Activated CD4-positive, alpha-beta T cell treated with anti-CD3 and anti-CD28 coated beads, Interleukin-10, Interleukin-2, amounts not matched to agents 100 ng/mL and 50 ng/mL, durations not matched to agents 16 hours and 8 hours (primary cell): Measurements from ENCODE around the gene TDRD3.

ENCODE experiments used
- DNase-seq: peaks from one replicate; pipeline ENCODE4 v3.0.0-alpha.2; 2020

TDRD3 gene

DNA sequence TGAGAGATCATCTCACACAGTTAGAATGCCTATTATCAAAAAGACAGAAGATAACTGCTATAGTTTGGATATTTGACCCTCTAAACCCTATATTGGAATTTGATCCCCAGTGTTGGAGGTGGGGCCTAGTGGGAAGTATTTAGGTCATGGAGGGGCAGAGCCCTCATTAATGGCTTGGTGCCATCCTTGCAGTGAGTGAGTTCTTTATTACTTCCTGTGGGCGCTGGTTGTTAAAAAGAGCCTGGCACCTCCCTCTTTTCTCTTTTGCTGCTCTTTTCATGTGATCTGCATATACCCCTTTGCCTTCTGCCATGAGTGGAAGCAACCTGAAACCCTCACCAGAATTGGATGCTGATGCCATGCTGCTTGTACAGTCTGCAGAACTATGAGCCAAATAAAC is 66.8 kb downstream of the TDRD3 start:
- DNase-seq, result no peak

DNA sequence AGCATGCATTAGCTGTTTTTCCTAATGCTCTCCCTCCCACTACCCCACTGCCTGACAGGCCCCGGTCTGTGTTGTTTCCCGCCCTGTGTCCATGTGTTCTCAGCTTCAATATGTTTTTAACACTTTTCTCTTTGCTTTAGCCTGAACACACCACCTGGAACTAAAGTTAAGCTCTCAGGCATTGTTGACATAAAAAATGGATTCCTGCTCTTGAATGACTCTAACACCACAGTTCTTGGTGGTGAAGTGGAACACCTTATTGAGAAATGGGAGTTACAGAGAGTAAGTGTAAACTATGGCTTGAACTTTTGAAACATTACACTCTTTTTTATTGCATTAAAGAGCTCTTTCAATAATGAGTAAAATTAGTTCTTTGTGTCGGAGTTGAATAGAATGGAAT is 70.1 kb downstream of the TDRD3 start:
- DNase-seq, result no peak

DNA sequence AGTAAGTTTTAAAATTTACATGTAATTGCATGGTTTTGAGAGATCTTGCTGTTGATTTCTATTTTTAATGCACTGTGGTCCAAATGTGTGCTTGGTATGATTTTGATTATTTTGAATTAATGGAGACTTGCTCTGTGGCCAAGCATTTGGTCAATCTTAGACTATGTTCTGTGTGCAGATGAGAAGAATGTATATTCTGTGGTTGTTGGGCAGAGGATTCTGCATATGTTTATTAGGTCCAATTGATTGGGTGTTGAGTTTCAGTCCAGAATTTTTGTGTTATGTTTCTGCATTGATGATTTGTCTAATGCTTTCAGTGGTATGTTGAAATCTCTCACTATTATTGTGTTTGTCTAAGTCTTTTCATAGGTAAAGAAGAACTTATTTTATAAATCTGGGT is 82.3 kb downstream of the TDRD3 start:
- DNase-seq, result no peak

DNA sequence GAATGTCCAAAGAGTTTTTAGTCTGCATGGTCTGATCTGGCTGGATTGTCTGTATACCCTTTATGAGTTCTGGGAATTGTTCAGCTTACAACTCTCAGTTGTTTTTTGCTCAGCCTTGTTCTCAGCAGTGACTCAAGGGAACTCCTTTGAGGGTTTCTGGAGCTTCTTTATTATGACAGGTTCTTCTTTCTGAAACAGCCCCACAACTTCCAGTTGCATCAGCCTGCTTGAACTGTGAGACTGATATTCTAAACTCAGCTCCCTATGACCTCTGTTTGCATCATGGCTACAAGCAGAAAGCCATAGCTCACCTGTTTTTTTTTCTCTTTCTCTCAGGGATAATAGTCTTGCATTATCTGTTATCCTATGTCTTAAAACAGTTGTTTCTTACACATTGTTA is 85.0 kb downstream of the TDRD3 start:
- DNase-seq, result peak; percentile 8

DNA sequence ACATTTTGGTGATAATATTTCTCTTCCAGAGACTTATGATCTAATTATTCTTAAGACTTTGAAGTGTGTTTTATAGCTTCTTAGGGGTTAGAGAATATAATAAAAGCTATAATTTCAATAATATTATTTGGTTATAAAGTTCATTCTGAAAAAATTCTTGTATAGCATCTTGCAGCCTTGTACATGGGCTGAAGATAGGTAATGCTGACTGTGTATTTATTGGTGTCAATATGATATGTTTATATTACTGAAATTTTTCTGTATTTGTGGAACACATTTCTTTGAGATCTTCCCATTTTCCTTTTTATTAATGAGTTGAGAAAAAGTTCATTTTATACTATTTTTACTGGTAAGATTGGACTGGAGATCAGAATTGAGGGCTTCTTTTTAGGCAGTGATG is 87.8 kb downstream of the TDRD3 start:
- no peak for DNase-seq

DNA sequence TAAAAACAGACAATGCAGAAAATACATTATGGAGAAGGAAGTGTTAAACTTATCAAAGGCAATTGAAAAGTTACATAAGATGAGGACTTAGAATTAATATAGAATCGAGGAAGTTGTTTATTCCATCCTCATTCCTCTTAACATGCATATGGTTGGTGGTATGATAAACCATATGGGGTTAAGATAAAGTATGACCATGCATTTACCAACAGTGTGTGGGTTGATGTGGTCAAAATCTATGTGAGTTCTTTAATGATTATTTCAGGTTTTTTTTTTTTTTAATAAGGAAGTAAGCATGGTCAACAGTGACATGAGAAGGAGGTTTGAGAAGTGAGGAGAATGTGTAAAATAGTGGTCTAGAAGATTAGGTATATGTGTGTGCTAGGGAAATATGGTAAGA is 94.5 kb downstream of the TDRD3 start:
- DNase-seq, result no peak

DNA sequence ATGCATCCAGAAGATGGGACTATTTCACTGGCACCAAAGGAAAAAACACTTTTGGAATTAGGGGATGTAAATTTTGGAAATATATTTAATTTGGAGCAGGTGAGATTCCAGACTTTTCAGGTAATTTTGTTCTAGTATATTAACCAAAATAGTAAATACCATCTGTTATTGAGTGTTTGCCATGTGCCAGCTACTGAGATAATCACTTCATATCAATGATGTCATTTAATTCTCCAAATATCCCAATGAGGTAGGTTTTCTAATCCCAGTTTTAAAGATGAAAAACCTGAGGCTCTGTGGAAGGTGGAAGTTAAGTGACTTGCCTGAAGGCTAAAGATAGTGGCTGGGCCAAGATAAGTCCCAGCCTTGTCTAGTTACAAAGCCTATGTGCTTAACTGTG is 95.2 kb downstream of the TDRD3 start:
- DNase-seq, result no peak

DNA sequence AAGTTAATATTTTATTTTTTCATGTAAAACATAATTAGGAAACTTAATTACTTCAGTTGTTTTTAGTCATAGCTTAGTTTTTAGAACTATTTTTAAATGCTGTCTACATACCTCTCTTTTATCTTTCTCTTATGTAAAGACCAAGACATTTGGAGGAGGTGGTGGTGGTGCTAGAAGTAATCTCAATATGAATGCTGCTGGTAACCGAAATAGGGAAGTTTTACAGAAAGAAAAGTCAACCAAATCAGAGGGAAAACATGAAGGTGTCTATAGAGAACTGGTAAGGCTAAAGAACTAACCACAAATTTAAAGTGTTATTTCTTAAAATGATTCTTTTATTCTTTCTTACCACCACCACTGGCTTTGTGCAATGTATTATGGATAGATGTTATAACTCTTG is 97.3 kb downstream of the TDRD3 start:
- no peak for DNase-seq

DNA sequence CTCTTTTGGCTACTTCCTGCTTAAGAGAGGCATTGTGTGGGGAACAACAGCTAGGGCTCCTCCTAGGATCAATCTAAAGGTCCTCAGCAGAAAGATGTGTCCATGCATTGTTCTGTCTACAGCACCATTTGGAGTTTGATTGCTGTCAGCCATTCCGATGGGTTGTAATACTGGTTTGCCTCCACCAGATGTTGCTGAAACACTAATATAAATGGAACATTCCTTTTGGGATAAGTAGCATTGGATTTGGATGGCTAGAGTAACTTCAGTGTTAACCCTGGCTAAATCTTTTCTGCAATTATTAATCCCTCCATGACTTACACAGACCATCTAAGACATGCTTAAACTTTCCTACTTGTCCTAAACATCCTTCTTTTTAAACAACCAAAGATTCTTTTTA is 104.2 kb downstream of the TDRD3 start:
- no peak for DNase-seq

DNA sequence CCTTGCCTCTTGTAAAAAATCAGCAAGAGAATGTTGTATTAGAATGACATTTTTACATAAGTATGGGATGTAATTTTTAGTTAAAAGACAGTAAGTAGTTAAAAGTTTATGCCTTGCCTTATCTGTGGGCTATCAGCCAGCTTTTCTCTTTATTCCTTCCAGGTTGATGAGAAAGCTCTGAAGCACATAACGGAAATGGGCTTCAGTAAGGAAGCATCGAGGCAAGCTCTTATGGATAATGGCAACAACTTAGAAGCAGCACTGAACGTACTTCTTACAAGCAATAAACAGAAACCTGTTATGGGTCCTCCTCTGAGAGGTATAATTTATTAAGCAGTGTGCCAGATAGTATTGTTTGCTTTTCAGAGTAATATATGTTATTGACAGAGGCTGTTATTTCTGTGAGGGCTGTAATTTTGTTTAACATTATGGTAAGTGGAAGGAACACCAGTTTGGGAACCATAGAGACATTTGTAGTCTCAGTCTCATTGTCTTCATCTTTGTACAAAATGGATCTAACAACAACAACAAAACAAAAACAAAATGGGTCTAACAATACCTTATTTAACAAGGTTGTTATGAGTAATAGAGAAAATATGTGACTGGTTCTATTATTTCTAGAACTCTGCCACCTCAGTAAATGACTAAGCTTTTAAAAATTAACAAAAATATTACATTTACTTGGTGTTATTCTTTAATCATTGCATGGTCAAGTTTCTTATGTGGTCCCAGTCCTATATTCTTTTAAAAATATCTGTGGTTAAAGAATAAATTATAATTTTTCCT is 112.8 kb downstream of the TDRD3 start:
- no peak for DNase-seq

DNA sequence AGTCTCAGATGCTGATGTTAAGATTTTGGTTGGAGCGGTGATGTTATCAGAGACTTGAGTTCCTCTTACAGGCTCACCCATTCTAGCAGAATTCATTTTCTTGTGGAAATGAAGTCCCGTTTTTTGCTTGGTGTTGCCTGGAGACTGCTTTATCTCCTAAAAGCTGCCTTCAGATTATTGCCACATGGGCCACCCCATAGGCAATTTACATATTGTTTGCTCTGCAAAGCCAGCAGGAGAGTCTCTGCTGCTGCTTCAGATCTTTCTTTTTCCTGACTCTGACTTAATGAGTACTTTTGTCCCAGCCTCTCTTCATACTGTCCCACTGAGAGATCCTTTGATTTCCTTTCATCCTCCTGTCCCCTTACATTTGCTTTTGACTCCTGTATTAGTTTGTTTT is 114.6 kb downstream of the TDRD3 start:
- DNase-seq, result no peak

DNA sequence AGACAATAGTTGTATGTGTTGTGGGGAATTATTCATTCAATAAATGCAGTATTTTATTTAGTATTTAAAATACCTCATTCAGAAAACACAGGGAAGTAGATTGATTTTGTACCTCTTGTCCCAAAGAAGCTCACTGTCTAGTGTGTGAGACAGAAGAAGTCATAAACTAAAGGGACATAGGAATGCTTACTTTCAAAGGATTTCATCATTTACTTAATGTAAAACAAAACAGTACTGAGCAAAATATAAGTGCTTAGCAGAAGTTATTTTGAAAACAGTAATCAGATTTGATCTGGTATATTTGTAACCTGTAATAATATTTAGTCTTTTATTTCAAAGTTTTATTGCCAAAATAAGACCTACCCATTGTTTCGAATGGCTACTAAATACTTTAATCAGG is 117.9 kb downstream of the TDRD3 start:
- DNase-seq, result no peak

DNA sequence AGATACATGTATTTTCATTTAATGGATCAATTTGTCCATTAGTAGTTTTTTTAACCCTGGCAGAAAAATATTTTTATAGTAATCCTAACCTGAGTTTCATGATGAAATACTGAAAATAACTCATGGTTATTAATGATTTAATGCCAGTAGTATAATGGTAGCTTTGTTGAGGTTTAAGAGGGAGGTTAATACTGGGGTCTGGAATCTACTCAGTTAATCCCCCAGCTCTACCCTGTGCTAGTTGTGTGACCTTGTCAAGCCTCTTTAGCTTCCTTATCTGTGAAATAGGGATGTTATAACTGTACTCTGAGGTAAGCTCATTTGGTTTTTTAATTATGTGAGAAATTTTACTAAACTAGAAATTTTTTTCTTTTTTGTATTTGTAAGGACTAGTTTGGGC is 122.5 kb downstream of the TDRD3 start:
- DNase-seq, result no peak

DNA sequence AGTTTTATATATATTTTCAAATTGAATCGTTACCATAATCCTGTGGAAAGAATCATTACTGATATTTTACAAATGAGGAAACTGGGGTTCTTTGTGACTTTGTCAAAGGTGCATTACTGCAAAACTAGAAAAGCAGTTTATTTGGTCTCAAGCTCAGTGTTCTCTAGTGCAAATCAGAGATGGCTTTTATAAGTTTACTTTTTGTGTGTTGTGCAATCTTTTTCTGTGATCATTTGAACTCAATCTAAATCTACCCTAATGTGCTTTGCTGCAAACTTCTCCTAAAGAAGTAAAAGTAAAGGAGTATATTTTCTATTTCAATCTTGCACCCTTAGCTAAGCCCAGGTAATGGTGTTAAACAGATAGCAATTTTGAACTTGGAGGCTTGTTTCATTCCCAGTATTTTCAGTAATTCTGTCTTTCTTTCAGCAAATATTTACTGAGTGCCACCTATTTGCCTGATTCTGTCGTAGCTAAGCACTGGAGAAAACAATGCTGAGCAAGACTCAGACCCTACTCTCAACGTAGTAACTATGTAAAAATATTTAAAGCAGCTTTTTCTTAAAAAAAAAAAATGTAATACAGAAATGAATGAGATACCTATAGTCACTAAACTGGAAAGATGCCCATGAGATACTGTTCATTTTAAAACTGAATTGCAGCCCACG is 124.0 kb downstream of the TDRD3 start:
- DNase-seq, result no peak

DNA sequence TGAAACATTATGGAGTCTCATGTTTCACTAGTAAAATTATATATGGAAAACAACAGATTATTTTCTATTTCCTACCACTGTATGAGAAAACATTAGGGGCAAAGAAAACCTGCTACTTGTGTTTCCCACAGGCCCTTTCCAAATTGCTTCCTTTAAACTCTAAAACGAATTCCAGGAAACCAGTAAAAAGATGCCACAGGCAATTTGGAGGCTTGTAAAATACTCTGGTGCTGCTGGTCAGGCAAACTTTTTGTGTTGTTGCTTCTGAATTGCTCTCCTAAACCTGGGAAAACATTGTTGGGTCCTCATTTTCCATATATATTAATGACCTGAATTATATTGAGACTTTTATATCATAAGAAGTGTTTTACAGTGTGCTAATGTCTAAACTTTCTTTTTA is 141.5 kb downstream of the TDRD3 start:
- DNase-seq, result no peak

DNA sequence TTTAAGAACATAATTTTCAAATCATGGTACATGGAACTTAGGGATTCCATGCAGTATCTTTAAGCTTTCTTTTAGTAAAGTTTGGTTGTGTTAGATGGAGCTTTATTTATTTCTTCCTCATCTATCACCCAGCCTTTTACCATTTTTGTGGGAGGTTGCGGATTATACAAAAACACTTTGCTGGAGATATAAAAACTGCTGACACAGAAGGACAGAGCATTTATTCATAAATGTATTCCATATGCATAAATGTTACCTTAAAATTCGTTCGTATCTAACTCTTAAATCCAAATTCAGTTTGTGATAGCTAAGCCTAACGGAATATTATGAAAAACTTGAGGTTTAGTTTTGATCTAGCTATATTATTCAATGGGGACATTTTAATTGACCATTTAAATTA is 143.3 kb downstream of the TDRD3 start:
- DNase-seq, result no peak

DNA sequence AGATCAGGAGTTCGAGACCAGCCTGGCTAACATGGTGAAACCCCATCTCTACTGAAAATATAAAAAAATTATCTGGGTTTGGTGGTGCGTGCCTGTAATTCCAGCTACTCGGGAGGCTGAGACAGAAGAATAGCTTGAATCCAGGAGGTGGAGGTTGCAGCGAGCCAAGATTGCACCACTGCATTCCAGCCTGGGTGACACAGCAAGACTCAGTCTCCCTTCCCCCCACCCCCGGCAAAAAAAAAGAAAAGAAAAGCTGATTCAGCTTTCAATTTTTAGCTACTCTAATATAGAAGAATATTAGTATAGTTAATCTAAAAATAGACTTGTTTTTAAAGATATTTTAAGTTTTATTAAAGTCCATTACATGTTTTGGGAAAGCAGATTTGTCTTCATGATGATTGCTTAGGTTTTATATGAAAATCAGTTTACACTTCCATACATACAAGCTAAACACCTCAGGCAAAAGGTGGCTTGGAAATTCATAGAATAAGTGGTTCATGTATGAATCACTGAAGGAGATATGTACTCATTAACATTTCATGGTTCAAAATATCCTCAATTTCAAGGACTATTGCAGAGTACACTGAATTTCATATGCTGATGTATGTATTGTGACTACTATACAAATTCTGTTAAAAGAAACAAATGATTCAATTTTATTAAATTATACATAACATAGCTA is 165.2 kb downstream of the TDRD3 start:
- no peak for DNase-seq

DNA sequence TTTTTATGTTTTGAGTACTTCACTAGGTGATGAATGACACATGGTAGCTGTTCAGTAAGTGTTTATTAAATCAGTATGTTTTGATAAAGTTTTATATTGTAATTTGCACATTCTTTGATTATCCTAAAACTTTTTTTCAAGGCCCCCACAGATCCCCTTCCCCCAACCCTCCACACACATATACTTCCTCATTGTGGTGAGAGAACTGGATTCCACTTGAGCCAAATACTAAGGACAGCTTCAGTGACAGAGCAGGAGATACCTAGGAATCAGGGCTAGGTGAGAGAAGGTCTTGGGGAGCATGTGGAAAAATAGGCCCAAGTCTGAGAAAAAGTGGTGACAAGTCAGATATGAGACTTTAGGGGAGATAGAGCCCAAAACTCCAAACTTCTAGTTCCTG is 174.6 kb downstream of the TDRD3 start:
- no peak for DNase-seq

DNA sequence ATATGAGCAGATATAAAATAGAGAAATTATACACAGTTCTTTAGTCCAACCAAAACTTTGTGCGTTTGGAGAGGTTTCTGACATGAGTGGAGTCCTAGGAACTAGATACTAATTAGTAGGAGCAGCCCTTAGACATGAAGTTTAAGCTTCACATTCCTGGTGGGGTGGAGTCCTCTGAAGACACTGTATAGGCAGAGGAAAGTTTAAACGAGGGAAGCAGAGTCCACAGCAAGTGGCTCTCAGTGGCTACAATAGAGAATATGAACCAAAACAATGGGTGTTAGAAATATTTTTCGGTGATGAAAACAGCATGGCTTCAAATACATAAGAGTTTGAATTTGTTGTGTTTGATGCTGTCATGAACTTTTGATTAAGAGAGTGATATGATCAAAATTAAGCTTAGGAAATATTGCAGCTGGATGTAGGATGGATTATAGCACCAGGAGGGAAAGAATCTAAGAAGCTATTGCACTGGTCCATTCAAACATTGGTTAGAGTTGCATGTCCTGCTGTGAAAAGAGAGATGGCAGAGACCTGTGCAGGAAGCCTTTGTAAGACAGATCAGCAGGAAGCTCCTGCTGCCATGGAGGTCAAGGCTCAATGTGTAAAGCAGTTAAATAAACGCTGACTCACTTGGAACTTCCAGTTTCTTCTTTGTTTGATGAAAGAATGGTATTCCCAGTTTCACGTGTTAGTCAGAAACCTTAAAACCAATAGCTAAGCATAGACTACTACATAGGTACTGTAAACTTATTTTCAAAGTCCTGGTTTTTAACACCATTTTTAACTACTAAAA is 175.2 kb downstream of the TDRD3 start:
- no peak for DNase-seq

DNA sequence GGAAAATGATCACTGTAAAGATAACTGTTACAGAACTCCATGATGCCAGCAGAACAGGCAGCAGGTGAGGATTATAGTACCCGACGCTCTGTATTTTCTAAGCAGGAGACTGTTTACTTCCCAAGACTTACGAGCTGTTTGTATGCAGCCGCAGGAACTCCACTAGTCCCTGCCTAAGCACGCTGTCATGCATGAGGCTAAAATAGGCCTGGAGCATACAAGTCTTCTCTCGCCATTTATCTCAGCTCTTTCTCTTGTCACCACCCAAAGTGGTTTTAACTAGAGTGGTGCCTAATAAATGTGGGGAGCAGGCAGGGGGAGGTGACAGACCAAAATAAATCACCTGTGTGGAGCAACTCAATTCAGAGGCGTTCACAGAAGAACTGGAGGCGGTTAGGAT is 175.8 kb downstream of the TDRD3 start:
- DNase-seq, result no peak

DNA sequence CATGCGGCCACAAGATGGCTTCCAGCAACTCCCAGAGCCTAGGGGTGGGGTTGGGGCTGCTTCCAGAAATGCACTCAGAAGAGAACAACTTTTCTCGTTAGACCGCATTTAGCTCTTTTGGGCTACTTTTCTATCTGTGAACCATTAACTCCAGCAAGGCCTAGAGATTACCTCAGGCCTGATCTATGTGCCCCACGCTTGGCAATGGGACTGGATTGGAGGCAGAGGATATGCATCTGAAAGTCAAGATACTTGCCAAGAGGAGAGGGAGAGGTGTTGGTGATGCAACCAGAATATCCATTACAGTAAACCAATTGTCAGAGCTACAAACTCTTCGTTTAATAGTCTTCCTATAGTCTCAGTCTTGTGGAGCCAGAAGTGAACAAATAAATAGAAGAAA is 177.7 kb downstream of the TDRD3 start:
- no peak for DNase-seq

DNA sequence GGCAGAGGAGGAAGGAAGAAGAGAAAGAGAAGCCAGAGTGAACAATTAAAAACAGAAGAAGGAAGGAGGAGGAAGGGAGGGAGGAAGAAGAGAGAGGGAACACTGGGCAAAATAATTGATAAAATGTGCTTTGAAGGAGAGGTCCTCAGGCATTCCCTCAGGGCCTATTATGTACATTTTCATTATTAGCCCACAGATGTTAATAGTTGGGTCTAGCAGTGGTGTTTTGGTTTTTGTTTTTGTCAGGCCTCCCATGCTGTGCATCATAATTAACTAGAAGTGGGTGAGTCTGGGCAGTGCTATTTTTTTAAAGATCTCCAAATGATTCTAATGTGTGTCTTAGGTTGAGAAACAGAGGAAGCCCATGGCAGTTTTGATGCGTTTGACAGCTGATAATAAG is 178.1 kb downstream of the TDRD3 start:
- no peak for DNase-seq

DNA sequence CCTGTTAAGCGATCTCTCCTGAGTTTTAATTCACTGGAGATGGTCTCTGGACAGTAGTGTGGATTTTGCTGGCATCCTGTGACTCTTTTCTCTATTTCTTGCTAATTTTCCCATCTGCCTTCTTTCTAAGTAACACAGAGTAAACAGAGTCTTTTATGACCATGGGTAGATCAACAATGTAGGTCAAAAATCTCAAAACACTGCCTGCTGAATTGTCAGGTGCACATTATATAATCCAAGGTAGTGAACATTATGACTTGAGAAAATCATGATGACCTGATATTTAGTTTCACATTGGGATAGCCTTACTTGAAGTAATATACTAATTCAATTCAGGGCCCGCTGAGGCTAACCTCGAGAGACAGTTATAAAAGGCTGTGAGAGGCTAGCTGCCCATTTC is 180.7 kb downstream of the TDRD3 start:
- DNase-seq, result no peak
